Stimulated activated CD4-positive, alpha-beta T cell treated with anti-CD3 and anti-CD28 coated beads, Interleukin-4, amount 100 ng/mL, for 24 hours (primary cell): ENCODE measurements around the gene SMTNL1.

Experiments used
- DNase-seq: peaks from one replicate; pipeline ENCODE4 v3.0.0-alpha.2; 2020

SMTNL1 gene, protein sequence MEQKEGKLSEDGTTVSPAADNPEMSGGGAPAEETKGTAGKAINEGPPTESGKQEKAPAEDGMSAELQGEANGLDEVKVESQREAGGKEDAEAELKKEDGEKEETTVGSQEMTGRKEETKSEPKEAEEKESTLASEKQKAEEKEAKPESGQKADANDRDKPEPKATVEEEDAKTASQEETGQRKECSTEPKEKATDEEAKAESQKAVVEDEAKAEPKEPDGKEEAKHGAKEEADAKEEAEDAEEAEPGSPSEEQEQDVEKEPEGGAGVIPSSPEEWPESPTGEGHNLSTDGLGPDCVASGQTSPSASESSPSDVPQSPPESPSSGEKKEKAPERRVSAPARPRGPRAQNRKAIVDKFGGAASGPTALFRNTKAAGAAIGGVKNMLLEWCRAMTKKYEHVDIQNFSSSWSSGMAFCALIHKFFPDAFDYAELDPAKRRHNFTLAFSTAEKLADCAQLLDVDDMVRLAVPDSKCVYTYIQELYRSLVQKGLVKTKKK

DNA sequence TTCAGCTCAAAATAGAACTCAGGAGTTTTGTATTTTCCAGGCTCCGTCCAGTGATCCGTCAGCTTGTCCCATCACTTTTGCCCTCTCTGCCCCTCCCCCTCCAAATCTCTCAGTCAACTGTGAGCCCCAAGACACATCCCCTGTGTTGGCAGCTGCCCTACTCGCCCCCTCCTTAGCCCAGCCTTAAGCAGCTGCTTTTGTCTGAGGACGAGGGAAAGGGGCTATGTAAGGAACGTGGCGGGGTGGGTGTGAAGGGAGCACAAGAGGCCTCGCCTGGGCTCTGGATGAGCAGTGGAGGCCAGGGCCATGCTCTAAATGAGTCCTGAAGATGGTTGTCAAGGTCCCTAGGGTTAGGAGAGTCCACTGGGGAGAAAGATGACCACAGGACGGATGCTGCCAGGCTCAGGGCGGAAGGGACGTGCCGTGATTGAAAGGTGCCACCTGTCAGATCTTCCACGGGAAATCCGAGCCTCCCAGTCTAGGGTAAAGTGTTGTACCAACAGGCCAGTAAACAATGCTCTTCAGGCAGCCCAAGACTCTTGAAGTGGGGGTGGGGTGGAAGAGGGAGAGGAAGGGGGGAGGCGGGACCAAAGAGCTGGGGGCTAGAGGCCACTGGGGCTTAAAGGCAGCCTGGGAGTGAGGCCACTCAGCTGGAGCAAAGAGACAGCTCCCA is at the start of gene SMTNL1:
Gene SMTNL1 (plus strand): TSS at position 649 of the 673 bp plus-strand sequence. CDS start 5,048 bp downstream, outside the sequence.
- DNase-seq = no peak

DNA sequence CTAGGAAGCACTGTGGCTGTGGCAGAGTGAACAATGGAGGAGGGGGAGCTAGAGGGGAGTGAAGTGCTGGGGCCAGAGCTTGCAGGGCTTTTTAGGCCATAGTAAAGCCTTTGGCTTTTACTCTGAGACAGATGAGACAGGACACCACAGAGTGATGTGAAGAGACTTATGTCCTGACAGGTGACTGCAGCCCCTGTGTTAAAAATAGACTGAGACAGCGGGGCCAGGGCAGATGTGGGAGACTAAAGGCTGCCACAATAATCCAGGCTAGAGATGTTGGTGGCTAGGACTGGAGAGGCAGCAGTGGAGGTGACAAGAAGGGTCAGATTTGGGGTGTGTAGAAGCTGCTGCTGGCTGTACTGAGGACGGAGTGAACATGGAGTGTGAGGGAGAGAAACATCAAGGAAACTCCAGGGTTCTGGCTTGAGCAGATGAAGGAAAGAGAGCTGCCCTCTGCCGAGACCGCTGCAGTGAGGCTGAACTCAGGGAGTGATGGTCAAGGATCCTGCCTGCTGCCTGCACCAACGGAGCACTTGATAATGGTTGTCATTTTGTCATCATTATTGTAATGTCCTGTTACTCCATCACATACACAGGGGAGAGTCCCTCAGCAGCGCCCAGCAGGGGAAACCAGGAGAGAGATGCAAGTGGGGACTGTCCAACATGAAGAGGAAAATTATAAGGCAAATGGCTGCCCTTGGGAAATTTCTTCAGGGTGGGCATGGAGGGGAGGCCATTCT is 49.3 kb upstream of the SMTNL1 start:
- DNase-seq = no peak

DNA sequence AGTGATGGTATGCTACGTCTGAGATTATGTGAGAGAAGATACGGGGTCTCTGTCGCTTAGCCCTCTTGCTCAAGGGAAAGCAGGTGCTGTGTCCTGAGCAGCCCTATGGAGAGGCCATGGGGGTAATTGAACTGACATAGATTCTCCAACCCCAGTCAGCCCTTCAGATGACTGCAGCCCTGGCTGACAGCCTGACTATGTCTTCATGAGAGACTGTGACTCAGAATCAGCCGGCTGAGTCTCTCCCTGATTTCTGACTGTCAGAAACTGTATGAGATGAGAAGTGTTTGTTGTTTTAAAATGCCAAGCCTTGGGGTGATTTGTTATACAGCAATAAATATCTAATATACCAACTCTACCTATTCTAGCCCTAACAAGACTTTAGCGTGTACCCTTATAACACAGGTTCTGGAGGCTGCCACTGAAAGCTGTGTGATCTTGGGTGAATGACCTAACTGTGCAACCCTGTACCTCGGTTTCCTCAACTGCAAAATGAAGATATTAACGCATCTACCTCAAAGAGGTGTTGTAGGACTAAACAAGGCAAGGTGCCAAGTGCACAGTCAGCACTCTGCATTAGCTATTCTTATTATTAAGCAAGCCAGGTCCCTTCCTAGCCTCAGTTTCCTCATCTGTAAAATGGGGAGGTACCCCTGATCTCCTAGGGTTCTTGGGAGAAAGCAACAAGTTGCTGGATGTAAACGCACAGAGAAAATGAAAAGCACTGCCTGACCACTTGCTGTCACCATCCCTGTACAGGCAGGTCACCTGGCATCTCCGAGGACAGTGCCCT is 46.7 kb upstream of the SMTNL1 start:
- no peak for DNase-seq

DNA sequence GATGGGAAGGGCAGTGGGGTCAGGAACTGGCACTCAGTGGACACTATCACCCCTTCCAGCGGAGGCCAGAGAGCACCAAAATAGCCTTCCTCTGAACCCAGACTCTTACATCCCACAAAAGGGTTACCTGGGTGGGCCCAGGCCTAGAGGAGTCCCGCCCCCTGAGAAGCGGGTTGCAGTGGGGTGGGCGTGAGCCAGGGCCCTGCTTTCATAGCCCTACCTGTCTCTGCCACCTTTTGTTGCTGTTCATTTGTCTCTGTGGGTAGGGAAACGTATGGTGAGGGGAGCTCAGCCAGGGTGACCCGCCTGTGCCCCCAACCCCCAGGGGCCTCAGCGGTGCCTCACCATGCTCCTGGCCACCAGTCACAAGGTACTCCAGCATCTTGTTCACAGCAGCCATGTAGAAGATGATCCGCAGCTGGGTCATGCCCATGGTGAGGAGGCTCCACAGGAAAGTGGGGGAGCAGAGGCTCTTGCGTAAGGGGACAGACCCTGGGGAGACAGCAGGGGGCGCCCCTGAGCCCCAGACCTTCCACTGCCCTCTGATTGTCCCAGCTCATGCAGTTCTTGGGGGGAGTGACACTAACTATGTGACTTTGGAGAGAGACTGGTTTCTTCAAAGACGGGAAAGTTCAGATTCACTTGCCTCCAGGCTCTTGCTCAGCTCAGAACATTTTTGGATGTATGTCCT is 45.9 kb upstream of the SMTNL1 start:
- peak; percentile 50 for DNase-seq

DNA sequence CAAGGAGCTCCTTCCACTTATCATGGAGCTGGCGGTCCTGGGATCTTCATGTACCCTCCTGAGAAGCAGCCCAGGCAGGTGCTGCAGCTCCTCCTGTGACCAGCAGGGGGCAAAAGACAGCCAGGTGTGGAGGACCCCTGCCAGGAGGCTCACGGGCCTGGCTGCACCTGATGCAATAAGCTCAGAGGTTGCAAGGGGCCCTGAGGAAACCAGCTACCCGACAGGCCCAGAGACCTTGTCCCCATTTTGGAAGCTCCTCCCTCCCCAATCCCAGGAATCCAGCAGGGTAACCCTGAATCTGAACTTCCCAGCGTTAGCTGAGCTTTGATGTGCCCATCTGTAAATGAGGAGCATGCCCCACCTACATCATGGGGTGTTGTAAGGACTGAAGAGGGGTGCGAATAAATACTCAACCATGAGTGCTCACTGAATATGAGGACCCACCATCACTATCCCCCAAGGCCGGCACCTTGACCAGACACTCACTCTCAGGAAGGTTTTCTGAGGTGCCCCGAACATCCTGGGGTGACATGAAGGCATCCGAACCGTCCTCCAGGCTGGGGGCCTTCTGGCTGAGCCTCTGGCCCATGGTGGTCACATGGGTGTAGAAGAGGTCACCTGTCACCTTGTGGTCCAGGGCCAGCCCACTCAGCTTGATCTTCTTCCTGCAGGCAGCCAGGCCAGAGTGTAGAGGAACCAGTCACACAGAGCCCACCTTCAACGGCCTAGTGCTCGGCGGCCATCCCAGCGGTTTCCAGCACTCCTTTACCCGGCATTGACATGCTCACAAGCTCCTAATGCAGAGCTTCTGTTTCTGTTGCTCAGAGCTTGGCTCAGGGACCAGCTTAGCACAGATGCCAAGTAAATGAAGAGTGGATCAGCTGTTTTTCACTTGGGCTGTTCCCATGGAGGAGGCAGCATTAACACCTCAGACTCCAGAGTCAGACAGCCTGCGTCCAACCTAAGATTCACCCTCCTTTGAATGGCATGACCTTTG is 43.6 kb upstream of the SMTNL1 start:
- DNase-seq = peak; percentile 82

DNA sequence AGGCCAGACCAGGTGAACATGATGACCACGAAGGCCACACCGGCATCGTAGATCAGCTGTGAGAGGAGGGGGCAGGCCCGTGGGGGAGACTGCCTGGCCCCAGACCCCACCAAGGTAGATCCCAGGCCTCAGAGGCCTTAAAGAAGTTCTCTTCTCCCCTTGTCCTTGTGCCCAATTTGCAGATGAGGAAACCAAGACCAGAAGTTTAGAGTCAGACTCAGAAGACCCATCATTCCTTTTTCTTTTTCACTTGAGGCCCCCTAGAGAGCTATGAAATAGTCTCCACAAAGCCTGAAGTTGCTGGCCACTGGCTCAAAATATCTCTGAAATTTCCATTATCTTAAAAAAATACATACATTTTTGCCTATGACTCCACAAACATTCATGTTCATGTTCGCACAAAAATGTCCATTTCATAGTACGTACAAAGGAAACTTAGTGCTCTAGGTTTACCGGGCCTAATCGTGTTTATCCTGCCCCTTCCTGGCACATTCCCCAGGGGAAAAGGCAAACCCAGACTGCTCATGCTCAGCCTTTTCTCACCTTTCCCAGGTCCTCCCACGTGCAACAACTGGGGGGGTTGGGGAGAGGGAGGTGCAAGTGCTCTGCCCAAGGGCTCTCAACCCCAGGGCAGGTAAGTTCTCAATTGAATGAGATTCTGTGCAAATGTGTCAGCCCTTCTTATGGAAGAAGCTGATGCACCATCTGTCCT is 41.1 kb upstream of the SMTNL1 start:
- no peak for DNase-seq

DNA sequence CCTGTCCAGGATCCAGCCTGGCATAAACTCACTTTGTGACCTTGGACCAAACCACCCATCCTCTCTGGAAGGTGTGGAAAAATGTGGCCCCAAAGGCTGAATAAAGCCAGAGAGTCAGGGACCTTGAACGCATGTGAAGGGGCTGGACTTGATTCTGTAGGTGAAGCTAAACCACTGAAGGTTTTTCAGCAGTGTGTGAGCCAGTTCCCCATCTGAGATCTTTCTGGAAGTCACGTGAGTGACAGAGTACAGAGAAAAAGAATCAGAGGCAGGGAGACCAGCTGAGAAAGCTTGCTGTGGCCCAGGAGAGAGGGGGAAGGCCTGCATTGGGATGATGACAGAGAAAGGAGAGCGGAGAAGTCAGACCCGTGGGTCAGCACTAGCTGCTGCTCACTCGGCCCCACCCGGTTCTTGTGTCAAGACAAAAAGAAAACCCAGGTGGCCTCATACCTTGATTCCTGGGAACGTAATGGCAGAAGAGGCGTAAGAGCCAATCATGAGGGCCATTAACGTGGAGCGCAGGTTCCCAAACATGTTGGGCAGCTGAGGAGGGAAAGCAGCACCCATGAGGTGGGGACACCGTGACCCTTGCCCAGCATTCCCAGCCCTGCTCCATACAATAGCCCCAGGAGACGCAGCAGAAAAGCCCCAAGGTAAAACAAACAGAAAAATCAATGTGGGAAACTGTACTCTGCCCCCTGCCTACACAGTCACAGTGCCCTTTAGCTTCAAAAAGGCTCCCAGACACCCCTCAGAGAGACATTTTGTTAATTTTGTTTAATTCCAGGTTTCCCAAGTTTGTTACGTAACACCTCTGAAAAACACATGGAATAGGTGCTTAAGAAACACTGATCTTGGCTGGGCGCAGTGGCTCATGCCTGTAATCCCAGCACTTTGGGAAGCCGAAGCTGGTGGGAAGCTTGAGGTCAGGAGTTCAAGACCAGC is 39.8 kb upstream of the SMTNL1 start:
- DNase-seq = no peak

DNA sequence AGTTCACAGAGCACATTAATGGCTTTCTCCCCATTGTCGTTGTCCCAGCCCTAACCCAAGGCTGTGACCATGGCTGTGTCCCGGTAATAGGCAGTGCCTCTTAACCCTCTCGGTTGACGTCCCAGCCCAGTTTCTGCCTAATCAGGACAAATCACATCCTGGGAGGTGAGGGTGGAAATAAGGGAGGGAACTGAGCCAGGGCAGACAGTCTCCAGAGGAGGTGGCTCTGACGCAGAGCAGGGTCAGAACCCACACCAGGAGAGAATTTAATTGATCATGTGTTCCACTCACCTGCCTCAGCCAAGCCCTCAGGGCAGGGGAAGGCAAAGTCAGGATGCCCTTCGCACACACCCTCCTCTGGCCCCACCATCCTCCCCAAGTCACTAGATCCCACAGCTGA is 38.9 kb upstream of the SMTNL1 start:
- DNase-seq = no peak

DNA sequence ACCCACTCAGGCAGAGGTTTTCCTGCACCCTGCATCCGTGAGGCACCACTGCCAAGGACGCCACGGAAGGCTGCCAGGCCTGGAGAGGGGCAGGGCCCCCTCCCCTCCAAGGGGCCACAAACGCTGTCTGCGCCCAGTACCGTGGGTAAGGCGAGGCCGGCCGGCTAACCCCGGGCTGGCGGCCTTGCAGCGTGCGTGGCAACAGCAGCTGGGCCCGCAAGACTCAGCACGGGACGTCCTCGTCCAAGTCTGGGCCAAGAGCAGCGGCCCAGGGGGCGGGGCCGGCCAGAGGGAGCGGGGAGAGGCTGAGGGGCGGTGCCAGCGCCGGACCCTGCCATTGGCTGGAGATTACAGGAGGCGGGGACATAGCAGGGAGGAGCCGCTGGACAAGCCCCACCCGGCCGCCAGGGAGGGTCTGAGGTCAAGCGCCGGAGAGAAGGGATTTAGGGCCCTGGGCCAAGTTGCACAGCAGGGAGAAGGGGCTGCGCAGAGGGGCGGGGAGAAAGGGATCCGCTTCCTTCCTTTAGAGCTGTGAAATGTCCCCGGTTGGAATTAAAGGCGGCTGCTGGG is 37.9 kb upstream of the SMTNL1 start:
- DNase-seq = no peak

DNA sequence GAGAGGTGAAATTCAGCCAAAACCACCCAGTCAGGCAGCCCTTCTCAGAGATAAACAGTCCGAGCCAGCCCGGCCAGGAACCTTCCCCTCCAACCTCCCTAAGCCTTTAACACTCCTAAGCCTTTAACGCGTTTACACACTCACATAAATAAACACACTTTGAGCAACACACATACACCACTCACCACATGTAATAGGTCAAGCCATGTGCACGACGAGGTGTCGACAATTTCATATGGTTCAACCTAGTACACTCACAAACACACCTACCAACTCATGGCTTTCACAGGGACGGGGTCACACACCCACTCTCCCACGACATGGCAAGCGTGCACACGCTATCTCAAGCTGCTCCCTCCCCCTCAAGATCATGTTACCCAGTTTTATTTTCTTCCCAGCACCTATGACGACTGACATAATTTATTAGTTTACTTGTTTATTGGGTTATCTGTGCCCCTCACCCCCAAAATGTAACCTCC is 37.4 kb upstream of the SMTNL1 start:
- DNase-seq = no peak

DNA sequence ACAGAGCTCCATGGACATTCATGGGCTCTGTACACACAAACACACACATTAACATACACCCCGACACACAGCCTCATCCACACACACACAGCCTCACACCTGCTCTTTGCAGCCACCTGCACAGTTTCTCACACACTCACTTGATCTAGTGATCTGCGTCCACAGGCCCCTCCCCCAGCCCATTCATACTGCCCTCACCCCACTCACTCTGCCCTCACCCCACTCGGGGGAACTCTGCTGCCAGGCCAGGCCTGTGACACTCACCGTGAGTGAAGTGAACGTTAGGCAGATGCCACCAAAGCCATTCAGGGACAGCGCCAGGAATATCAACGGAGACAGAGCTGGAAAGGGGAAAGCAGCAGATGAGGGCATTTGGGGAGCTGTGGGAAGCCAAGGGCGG is 36.9 kb upstream of the SMTNL1 start:
- DNase-seq = no peak

DNA sequence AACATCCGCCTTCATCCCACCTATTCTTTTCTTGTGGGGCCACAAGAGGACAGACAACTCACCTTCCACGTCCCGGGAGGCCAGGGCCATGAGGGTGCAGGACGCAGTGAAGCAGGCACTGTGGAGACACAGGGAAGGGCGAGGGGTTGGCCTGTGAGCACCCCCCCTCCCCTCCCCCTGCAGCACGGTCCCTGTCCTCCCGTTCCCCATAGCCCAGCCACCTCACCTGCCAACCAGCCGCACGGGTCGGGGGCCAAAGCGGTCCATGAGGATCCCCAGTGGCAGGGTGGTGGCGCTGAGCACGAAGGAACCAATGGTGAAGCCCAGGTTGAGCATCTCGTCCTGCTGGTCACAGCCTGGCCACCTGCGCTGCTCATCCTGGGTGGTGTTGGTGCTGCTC is 36.5 kb upstream of the SMTNL1 start:
- no peak for DNase-seq

DNA sequence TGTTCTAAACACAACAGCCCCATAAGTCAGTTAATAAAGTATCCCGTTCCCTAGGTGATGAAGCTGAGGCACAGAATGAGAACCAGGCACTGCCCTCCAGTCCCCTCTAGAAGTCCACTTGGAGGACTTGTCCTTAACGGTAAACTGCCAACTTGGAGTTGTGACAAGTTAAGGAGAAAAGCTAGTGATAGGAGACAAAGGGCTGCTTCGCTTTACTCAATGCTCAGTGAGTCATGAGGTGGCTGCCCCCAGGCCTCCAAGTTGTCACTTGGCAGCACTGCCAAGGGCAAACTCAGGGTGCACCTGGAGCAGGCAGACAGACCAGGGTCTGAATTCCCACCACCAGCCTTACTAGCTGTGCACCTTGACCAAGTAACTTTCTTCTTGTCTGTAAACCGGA is 35.4 kb upstream of the SMTNL1 start:
- no peak for DNase-seq

DNA sequence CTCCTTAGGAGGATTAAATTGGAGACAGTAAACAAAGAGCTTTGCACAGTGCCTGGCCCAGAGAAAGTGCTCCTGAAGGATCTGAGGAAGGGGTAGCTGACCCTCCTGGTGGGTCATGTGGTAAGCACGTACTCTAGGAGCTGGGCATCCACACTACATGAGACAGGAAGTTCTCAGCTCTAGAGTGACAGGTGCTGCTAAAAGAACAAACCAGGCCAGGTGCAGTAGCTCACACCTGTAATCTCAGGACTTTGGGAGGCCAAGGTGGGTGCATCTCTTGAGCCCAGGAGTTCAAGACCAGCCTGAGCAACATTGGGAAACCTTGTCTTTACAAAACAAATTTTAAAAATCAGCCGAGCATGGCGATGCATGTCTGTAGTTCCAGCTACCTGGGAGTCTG is 35.0 kb upstream of the SMTNL1 start:
- DNase-seq = no peak

DNA sequence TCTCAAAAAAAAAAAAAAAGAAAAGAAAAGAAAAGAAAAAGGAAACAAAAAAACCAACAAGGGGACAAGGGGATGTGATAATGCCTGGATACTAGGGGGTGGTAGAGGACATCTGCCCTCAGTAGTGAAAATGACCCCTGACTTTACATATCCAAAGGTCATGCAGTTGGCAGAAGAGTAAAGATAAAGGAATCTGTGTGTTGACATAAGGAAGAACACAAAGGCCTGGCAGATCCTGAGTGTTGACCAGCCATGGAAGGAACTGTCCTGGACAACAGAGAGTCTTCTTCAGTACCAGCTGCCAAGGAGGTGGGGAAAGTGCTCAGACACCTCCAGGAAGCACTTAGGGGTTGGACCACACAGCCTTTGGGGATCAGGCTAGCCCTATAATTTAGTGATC is 34.5 kb upstream of the SMTNL1 start:
- DNase-seq = no peak

DNA sequence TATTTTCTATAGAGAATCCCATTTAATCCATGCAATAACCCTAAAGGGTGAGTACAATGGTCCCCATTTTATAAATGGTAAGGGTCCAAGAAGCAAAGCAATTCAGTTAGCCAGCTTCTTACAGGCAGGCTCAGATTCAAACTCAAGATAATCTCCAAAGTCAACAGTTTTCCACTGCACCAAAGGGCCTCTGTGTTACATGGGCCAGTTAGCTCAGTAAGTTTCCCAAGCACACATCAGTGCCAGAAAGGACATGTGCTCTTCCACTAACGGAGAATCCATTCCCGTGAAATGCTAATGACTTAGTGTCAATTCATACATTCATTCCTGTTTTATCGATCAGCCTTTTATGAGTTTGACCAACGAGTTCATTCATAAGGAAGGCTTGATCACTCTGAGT is 32.9 kb upstream of the SMTNL1 start:
- no peak for DNase-seq

DNA sequence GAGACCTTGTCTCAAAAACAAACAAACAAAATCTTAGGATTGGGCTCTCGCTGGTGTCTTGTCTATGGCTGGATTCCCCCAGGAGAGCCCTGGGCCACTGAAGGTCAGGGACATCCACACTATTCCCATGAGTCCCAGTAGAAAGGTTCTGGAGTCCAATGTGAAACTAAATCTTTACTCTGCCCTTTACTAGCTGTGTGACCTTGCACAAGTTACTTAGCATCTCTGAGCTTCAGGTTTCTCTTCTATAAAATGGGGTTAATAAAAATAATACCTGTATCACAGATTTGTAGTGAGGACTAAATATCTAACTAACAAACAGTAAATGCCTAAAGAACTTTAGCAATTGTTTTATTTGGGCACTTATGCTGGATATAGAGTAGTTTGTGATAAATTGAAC is 30.9 kb upstream of the SMTNL1 start:
- DNase-seq = no peak
